Upper lobe of right lung (tissue), 1 donor: Measurements from ENCODE around the gene MS4A6E. TPM values are rescaled to one million over a fixed set of nuclear protein-coding genes. Genes with fewer than 3 reads are reported as not detected.

ENCODE experiments used
- ATAC-seq: fragments of 200-7000 bp; cut with Tn5 transposase; one replicate; pipeline ENCODE4 v1.9.1; 2020; ENCODE audit warnings: mild to moderate bottlenecking, moderate library complexity
- DNase-seq: peaks from one replicate; pipeline ENCODE4 v3.0.0-alpha.2; 2020
- H3K27ac ChIP-seq: fragments of 200-600 bp; one replicate; pipeline ENCODE4 v1.8.0; 2022
- H3K27me3 ChIP-seq: fragments of 200-600 bp; one replicate; pipeline ENCODE4 v1.8.0; 2022; ENCODE audit warnings: mild to moderate bottlenecking
- H3K36me3 ChIP-seq: fragments of 200-600 bp; one replicate; pipeline ENCODE4 v1.8.0; 2022
- H3K4me1 ChIP-seq: fragments of 200-600 bp; one replicate; pipeline ENCODE4 v1.8.0; 2022
- H3K4me3 ChIP-seq: fragments of 200-600 bp; one replicate; pipeline ENCODE4 v1.8.0; 2022; ENCODE audit warnings: mild to moderate bottlenecking
- H3K9me3 ChIP-seq: fragments of 200-600 bp; one replicate; pipeline ENCODE4 v1.8.0; 2022
- intact Hi-C: fragments of 100-400 bp; cut with DNase I; formaldehyde crosslinking; loops from one replicate; pipeline ENCODE4 v1.11.0; 2022
- total RNA-seq: library from RNA; stranded (reverse); fragmentation: NEBNext Ultra II Directional; extraction: Animal tissue kit (Norgen Biotek cat#: 25700); gene quantifications from one replicate; pipeline ENCODE4 v1.2.1, GENCODE V29; 2021
- TF ChIP-seq, protein P1 (sequence below): fragments of 200-600 bp; IDR thresholded peaks from one replicate; pipeline ENCODE4 v1.8.0; 2022; ENCODE audit warnings: antibody characterized with exemption
- donor health status: DM: no; HTN: yes; CAD: no; lungs with severe emphysema.

MS4A6E gene
- total RNA-seq, 1 donor from 2014 or later: not detected

GRCh38 chr11:60338053-60338452 lies 11.0 kb downstream of the MS4A6E start:
- intact Hi-C loops: no loop called here
- H3K4me1 ChIP-seq: peaks cover 6% of the 10 kb centered on the region
- no peaks in the 10 kb centered on the region for H3K36me3 ChIP-seq
- H3K9me3 ChIP-seq: no peaks in the 10 kb centered on the region
- no peak for DNase-seq
- ATAC-seq: no peak
- H3K4me3 ChIP-seq: no peak overlapping the region
- TF ChIP-seq, protein P1, sequence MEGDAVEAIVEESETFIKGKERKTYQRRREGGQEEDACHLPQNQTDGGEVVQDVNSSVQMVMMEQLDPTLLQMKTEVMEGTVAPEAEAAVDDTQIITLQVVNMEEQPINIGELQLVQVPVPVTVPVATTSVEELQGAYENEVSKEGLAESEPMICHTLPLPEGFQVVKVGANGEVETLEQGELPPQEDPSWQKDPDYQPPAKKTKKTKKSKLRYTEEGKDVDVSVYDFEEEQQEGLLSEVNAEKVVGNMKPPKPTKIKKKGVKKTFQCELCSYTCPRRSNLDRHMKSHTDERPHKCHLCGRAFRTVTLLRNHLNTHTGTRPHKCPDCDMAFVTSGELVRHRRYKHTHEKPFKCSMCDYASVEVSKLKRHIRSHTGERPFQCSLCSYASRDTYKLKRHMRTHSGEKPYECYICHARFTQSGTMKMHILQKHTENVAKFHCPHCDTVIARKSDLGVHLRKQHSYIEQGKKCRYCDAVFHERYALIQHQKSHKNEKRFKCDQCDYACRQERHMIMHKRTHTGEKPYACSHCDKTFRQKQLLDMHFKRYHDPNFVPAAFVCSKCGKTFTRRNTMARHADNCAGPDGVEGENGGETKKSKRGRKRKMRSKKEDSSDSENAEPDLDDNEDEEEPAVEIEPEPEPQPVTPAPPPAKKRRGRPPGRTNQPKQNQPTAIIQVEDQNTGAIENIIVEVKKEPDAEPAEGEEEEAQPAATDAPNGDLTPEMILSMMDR: no peak
- no peaks in the 10 kb centered on the region for H3K27me3 ChIP-seq
- no peak overlapping the region for H3K27ac ChIP-seq

DNA sequence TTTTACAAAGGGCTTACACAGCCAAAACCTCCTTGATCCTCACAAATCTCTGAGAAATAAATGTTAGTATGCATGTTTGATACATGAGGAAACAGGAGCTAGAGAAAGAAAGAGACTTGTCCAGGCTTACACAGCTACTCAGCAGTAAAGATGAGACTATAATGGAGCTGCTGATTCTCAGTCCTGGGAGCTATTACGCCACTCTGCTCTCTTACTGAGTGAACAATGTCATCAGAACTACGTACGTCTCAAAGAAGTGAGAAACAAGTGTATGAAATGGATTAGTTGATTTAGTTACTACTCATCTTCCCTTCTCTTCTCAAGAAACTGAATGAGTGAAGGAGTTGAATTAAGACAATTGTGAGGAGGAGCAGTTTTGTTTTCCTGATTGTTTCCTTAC lies 12.3 kb downstream of the MS4A6E start:
- H3K36me3 ChIP-seq: no peaks in the 10 kb centered on the region
- H3K9me3 ChIP-seq: no peaks in the 10 kb centered on the region
- no peak overlapping the region for H3K4me3 ChIP-seq
- no peaks in the 10 kb centered on the region for H3K27me3 ChIP-seq
- TF ChIP-seq, protein P1: no peak
- no peaks in the 10 kb centered on the region for H3K4me1 ChIP-seq
- intact Hi-C loops: no loop called here
- ATAC-seq (peak; percentile 23), DNase-seq (no peak)
- H3K27ac ChIP-seq: no peak overlapping the region

DNA sequence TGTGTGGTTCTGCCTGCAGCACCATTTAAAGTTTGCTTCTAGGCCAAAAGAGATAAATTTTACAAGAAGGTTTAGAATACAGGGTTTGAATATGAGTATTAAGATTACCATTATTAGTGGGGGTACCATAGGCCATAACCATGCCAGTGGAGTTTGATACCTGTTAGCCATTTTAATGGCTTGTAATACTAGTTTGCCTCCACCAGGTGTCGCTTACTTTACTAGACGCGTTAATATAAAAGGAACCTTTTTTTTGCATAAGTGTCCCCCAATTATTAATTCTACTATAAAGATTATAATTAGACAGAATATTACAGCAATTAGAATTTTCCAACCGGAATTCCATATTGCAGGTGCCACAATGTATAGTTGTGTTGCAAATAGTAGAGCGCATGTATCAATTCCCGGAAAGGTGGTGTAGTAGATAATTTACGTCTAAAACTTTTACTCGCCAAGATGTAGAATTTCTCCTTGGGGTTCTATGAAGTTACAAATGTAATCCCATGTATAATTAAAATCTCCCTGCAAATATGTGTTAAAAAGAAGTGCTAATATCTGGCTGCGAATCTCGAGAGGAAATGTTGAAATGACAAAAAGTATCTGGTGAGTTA lies 16.1 kb downstream of the MS4A6E start:
- Histone ChIP-seq H3K27ac (no peak overlapping the region), H3K27me3 (no peaks in the 10 kb centered on the region), H3K36me3 (no peaks in the 10 kb centered on the region), H3K4me3 (no peak overlapping the region), H3K9me3 (no peaks in the 10 kb centered on the region), H3K4me1 (no peaks in the 10 kb centered on the region)
- DNase-seq (no peak), ATAC-seq (peak; percentile 39)
- intact Hi-C loops: no loop called here
- TF ChIP-seq, protein P1: peak; percentile 65

DNA sequence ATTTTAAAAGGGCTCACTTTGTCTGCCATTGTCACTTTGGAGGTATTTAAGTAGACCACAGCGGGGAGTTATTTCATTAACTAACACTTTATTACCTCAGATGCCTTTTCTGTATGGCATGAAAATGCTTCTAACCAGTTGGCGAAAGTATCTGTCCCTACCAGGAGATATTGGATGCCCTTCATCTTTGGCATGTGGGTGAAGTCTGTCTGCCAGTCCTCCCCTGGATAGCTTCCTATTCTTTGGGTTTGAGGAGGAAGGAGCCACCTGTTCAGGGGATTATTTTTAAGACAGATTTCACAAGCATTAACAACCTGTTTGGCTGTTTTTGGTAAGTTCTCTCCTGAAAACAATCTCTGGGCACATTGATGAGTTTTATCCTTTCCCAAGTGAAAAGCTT lies 17.1 kb downstream of the MS4A6E start:
- TF ChIP-seq, protein P1: no peak
- no peak overlapping the region for H3K27ac ChIP-seq
- no peaks in the 10 kb centered on the region for H3K9me3 ChIP-seq
- no peak for ATAC-seq
- no peak overlapping the region for H3K4me3 ChIP-seq
- no peaks in the 10 kb centered on the region for H3K36me3 ChIP-seq
- intact Hi-C loops: no loop called here
- DNase-seq: no peak
- H3K4me1 ChIP-seq: no peaks in the 10 kb centered on the region
- H3K27me3 ChIP-seq: no peaks in the 10 kb centered on the region

GRCh38 chr11:60345489-60345888 lies 18.4 kb downstream of the MS4A6E start:
- Histone ChIP-seq H3K27me3 (no peaks in the 10 kb centered on the region), H3K4me3 (no peak overlapping the region), H3K27ac (no peak overlapping the region), H3K9me3 (no peaks in the 10 kb centered on the region), H3K36me3 (no peaks in the 10 kb centered on the region), H3K4me1 (no peaks in the 10 kb centered on the region)
- intact Hi-C loops: no loop called here
- TF ChIP-seq, protein P1: peak; percentile 38
- ATAC-seq (peak; percentile 66), DNase-seq (no peak)
